OCI-LY3 (cell line): Measurements from ENCODE around the gene ETHE1.

Experiments
- H2AFZ ChIP-seq: fragments of 200-600, 300-600 bp; shearing (Covaris generic); 2 replicates; pipeline ENCODE4 v1.6.0; 2014; ENCODE audit warnings: antibody characterized with exemption, low read depth, low read length
- H3K27ac ChIP-seq: fragments of 200-600, 300-600 bp; sonication (generic); 2 replicates; pipeline ENCODE4 v1.5.1; 2014; ENCODE audit warnings: mild to moderate bottlenecking, low read length, moderate library complexity, mixed read lengths
- H3K27me3 ChIP-seq: fragments of 200-600, 300-600 bp; sonication (generic); 2 replicates; pipeline ENCODE4 v1.6.1; 2014; ENCODE audit warnings: low read depth, low read length, mixed read lengths
- H3K36me3 ChIP-seq: fragments of 200-600, 300-600 bp; sonication (generic); replicated peaks from 2 replicates; pipeline ENCODE3; 2014; ENCODE audit warnings: low read depth, low read length, mixed read lengths
- H3K4me1 ChIP-seq: fragments of 300-600, 200-600 bp; sonication (generic); 2 replicates; pipeline ENCODE4 v1.6.1; 2014; ENCODE audit warnings: low read length, mixed read lengths
- H3K4me2 ChIP-seq: fragments of 200-600, 300-600 bp; sonication (generic); 2 replicates; pipeline ENCODE4 v1.6.1; 2014; ENCODE audit warnings: low read length, mixed read lengths
- H3K4me3 ChIP-seq: fragments of 300-600, 200-600 bp; sonication (generic); 2 replicates; pipeline ENCODE4 v1.5.1; 2014; ENCODE audit warnings: antibody characterized with exemption, mild to moderate bottlenecking, low read length, moderate library complexity
- H3K79me2 ChIP-seq: fragments of 300-600, 200-600 bp; shearing (Covaris generic); 2 replicates; pipeline ENCODE4 v1.6.1; 2014; ENCODE audit warnings: mild to moderate bottlenecking, low read length, mixed read lengths
- H3K9ac ChIP-seq: fragments of 300-600, 200-600 bp; shearing (Covaris generic); 2 replicates; pipeline ENCODE4 v1.6.0; 2014; ENCODE audit warnings: mild to moderate bottlenecking, low read length, moderate library complexity
- H3K9me3 ChIP-seq: fragments of 200-600, 300-600 bp; shearing (Covaris generic); 2 replicates; pipeline ENCODE4 v1.6.1; 2014; ENCODE audit warnings: low read length, mixed read lengths; ENCODE audit not compliant: insufficient read depth
- H4K20me1 ChIP-seq: fragments of 200-600, 300-600 bp; sonication (generic); 2 replicates; pipeline ENCODE4 v1.6.1; 2016; ENCODE audit warnings: low read length, mixed read lengths; ENCODE audit not compliant: insufficient read depth
- EZH2phosphoT487 ChIP-seq: fragments of 200-600 bp; shearing (Covaris generic); IDR thresholded peaks from 2 replicates; pipeline ENCODE4 v1.6.1; 2018; ENCODE audit warnings: antibody characterized with exemption, mixed run types, low read depth
- TF ChIP-seq, protein P1 (sequence below): fragments of 200-600, 300-600 bp; sonication (generic); IDR thresholded peaks from 2 replicates; pipeline ENCODE4 v1.5.1; 2014; ENCODE audit warnings: antibody characterized with exemption, low read length, low read depth

The ETHE1 gene

DNA sequence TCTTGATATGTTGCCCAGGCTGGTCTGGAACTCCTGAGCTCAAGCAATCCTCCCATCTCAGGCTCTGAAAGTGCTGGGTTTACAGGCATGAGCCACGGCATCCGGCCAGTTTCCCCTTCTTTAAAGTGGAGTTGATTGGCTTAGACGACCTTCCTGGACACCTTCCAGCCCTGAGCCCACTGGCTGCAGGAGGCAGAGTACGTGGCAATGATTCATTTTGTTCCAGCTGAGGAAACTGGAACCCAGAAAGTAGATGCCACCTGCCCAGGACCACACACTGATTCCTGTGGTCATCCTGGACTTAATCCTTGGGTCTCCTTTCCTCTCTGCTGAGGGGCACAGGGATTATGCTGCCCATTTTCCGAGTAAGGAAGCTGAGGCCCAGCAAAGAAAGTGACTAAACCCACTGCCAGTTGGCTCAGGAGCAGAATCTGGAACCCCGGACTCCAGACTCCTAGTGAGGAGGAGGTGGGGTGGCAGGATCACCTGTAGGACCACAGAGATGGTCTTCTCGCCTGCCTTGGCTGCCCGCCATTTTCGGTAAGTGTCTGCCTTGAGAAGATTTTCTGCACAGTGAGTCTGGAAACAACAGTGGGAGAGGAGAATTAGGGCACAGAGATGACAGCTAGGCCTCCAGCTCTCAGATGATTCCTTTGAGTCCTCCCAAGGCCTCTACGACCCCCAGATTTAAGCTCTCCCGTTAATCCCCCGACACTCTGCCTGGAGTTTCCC lies 47.6 kb upstream of the ETHE1 start:
- no peaks in the 10 kb centered on the region; the same call in 1 of the 2 replicates for H3K27me3 ChIP-seq

DNA sequence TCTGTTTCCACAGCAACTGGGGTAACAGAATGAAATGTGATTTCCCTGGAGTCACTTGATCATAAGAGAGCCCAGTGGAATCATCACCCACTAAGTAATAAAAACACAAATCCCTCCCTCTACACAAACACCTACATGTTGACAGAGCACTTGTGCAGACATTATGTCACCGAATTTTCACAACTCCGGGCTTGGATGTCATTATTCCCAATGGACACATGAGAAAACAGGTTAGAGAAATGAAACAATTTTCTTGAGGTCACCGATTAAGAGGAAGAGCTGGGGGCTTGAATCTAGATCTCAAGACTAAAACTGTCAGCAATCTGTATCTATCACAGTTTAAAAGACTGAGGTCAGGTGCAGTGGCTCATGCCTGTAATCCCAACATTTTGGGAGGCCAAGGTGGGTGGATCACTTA lies 45.2 kb upstream of the ETHE1 start:
- no peaks in the 10 kb centered on the region for H3K27me3 ChIP-seq
- no peak overlapping the region for H2AFZ ChIP-seq
- H3K27ac ChIP-seq = no peak overlapping the region
- H4K20me1 ChIP-seq = no peaks in the 10 kb centered on the region
- peaks cover 12% of the 10 kb centered on the region for H3K79me2 ChIP-seq
- no peak overlapping the region for H3K9ac ChIP-seq
- no peaks in the 10 kb centered on the region for H3K9me3 ChIP-seq
- peaks cover 9% of the 10 kb centered on the region for H3K4me1 ChIP-seq
- H3K4me2 ChIP-seq = no peak overlapping the region
- no peak overlapping the region for H3K4me3 ChIP-seq
- no peak for TF ChIP-seq EZH2phosphoT487
- TF ChIP-seq, protein P1, sequence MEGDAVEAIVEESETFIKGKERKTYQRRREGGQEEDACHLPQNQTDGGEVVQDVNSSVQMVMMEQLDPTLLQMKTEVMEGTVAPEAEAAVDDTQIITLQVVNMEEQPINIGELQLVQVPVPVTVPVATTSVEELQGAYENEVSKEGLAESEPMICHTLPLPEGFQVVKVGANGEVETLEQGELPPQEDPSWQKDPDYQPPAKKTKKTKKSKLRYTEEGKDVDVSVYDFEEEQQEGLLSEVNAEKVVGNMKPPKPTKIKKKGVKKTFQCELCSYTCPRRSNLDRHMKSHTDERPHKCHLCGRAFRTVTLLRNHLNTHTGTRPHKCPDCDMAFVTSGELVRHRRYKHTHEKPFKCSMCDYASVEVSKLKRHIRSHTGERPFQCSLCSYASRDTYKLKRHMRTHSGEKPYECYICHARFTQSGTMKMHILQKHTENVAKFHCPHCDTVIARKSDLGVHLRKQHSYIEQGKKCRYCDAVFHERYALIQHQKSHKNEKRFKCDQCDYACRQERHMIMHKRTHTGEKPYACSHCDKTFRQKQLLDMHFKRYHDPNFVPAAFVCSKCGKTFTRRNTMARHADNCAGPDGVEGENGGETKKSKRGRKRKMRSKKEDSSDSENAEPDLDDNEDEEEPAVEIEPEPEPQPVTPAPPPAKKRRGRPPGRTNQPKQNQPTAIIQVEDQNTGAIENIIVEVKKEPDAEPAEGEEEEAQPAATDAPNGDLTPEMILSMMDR = no peak
- H3K36me3 ChIP-seq = no peaks in the 10 kb centered on the region

More for the DNA sequence above, 47.6 kb upstream of the ETHE1 start:
- Histone ChIP-seq H4K20me1 (no peaks in the 10 kb centered on the region), H3K9me3 (no peaks in the 10 kb centered on the region), H3K9ac (peak overlapping the region; percentile 100), H3K79me2 (peaks cover 12% of the 10 kb centered on the region), H3K4me2 (peak overlapping the region; percentile 94), H3K4me1 (peaks cover 9% of the 10 kb centered on the region), H3K4me3 (peak overlapping the region; percentile 99), H2AFZ (no peak overlapping the region), H3K27ac (peak overlapping the region; percentile 51), H3K36me3 (no peaks in the 10 kb centered on the region)
- TF ChIP-seq, protein P1 = no peak
- TF ChIP-seq EZH2phosphoT487 = no peak

DNA sequence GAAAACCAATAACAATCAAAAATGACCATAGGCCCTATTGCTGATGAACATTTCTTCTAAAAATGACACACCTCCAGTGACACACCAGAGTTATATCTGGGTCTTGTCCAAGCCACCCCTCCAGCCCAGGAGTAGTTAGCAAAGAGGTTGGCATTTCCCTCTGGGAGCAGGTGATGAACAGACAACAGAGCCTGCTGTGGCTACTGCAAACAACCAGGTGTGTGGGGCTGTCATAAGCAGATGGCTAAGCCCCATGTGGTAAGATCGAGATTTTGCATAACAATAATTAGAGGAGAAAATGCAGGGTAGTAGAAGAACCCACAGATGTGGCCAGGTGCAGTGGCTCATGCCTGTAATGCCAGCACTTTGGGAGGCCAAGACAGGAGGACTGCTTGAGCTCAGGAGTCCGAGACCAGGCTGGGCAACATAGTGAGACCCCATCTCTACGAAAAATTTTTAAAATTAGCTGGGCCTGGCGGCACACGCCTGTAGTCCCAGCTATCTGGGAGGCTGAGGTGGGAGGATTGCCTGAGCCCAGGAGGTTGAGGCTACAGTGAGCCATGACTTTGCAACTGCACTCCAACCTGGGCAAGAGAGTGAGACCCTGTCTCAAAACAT lies 43.3 kb upstream of the ETHE1 start:
- TF ChIP-seq, protein P1 = no peak
- no peak for TF ChIP-seq EZH2phosphoT487
- no peak overlapping the region for H3K4me2 ChIP-seq
- no peak overlapping the region for H3K9ac ChIP-seq
- no peaks in the 10 kb centered on the region for H3K27me3 ChIP-seq
- H3K4me3 ChIP-seq = no peak overlapping the region
- no peak overlapping the region for H2AFZ ChIP-seq
- no peaks in the 10 kb centered on the region for H3K36me3 ChIP-seq
- H3K79me2 ChIP-seq = peaks cover 12% of the 10 kb centered on the region
- no peaks in the 10 kb centered on the region for H4K20me1 ChIP-seq
- no peaks in the 10 kb centered on the region for H3K9me3 ChIP-seq
- peaks cover 4% of the 10 kb centered on the region for H3K4me1 ChIP-seq
- no peak overlapping the region for H3K27ac ChIP-seq

DNA sequence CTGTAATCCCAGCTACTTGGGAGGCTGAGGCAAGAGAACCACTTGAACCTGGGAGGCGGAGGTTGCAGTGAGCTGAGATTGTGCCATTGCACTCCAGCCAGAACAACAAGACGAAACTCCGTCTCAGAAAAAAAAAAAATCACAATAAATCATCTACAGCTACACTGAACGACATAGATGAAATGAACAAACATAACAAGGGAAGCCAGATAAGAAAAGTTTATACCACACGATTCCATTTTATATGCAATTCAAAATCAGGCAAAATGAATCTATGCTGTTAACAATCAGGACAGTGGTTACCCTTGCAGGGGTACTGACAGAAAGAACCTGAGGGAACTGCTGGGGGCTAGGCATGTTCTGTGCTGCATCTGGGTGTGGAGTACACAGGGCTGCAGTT lies 42.7 kb upstream of the ETHE1 start:
- Histone ChIP-seq H4K20me1 (no peaks in the 10 kb centered on the region), H3K36me3 (no peaks in the 10 kb centered on the region)

More for the DNA sequence above, 42.7 kb upstream of the ETHE1 start:
- Histone ChIP-seq H3K9me3 (no peaks in the 10 kb centered on the region), H3K79me2 (peaks cover 6% of the 10 kb centered on the region), H3K4me3 (no peak overlapping the region), H3K27me3 (no peaks in the 10 kb centered on the region), H3K4me2 (no peak overlapping the region), H3K4me1 (peaks cover 3% of the 10 kb centered on the region), H3K27ac (no peak overlapping the region), H3K9ac (no peak overlapping the region), H2AFZ (no peak overlapping the region)
- TF ChIP-seq, protein P1 = no peak
- TF ChIP-seq EZH2phosphoT487 = no peak
